Left ventricle myocardium superior (tissue), 1 donor: ENCODE measurements around the gene MS4A7. TPM values are rescaled to one million over a fixed set of nuclear protein-coding genes. Genes with fewer than 3 reads are reported as not detected.

Experiments
- ATAC-seq: fragments of 200-7000 bp; cut with Tn5 transposase; one replicate; pipeline ENCODE4 v1.9.1; 2020; ENCODE audit warnings: mild to moderate bottlenecking, moderate library complexity
- DNase-seq: peaks from one replicate; pipeline ENCODE4 v3.0.0-alpha.2; 2020
- intact Hi-C: fragments of 100-400 bp; cut with micrococcal nuclease; formaldehyde crosslinking; loops from one replicate; pipeline ENCODE4 v1.11.0; 2022
- total RNA-seq: library from RNA; stranded (reverse); fragmentation: NEBNext Ultra II Directional; extraction: Animal tissue kit (Norgen Biotek cat#: 25700); gene quantifications from one replicate; pipeline ENCODE4 v1.2.1, GENCODE V29; 2021
- donor health status: DM: no; HTN: yes; CAD: no; lungs with severe emphysema.

Gene MS4A7
- total RNA-seq, 1 donor from 2014 or later = 13.0 TPM

- intact Hi-C loops = no loop called here
- no peak for DNase-seq
- ATAC-seq = no peak
These were observed 52.9 kb downstream of the MS4A7 start for GRCh38 chr11:60431251-60431650.

- ATAC-seq (no peak), DNase-seq (no peak)
- intact Hi-C loops = no loop called here
These were observed 55.1 kb downstream of the MS4A7 start for GRCh38 chr11:60433401-60433800.

Other genes starting within 250 kb of the MS4A7 start
- gene MS4A6A, start 195.4 kb upstream of the MS4A7 start, total RNA-seq = 49.3 TPM
- gene MS4A4E, start 135.4 kb upstream of the MS4A7 start, total RNA-seq = 0.79 TPM
- gene MS4A4A, start 97.9 kb upstream of the MS4A7 start, total RNA-seq = 13.4 TPM
- not detected for gene MS4A6E, start 51.3 kb upstream of the MS4A7 start, total RNA-seq
- gene MS4A14, start 17.9 kb downstream of the MS4A7 start, total RNA-seq = 0.52 TPM
- not detected for gene MS4A5, start 51.0 kb downstream of the MS4A7 start, total RNA-seq
- not detected for gene MS4A1, start 77.3 kb downstream of the MS4A7 start, total RNA-seq
- not detected for gene MS4A12, start 114.2 kb downstream of the MS4A7 start, total RNA-seq
- gene MS4A13, start 136.9 kb downstream of the MS4A7 start, total RNA-seq = not detected